Ovary (tissue), 9 donors: ENCODE results near the gene SLC29A4. TPM values are rescaled to one million over a fixed set of nuclear protein-coding genes. Genes with fewer than 3 reads are reported as not detected.

Experiments used
- DNase-seq, 5 donors: peaks; one replicate each; pipeline ENCODE4 v3.0.0-alpha.2; 2019 to 2020
- H3K27ac ChIP-seq, 2 donors: fragments of 200-600 bp; one replicate each; pipeline versions ENCODE4 v1.5.1 to v1.8.0; 2019 to 2022
- H3K27me3 ChIP-seq: fragments of 200-600 bp; one replicate; pipeline ENCODE4 v1.8.0; 2022
- H3K36me3 ChIP-seq: fragments of 200-600 bp; sonication (generic); one replicate; pipeline ENCODE4 v1.5.1; 2019
- H3K4me1 ChIP-seq: one replicate; pipeline ENCODE4 v1.8.1; 2013; ENCODE audit warnings: mild to moderate bottlenecking, moderate library complexity; ENCODE audit not compliant: insufficient read depth
- H3K4me3 ChIP-seq: fragments of 200-600 bp; sonication (generic); one replicate; pipeline ENCODE4 v1.5.1; 2017
- H3K9me3 ChIP-seq, 2 donors: fragments of 200-600 bp in 1 of 2; sonication (generic) in 1 of 2; one replicate each; pipeline versions ENCODE4 v1.5.1 to v1.8.1; 2013 to 2019; ENCODE audit warnings: mild to moderate bottlenecking in 1 of 2, moderate library complexity in 1 of 2
- EP300 ChIP-seq: sonication (generic); formaldehyde crosslinking; IDR thresholded peaks from one replicate; pipeline ENCODE4 v1.6.1; 2017; ENCODE audit warnings: antibody characterized with exemption
- POLR2A ChIP-seq: fragments of 450-650 bp; IDR thresholded peaks from one replicate; pipeline ENCODE4 v1.6.1; 2017; ENCODE audit warnings: antibody characterized with exemption, mild to moderate bottlenecking, moderate library complexity
- WGBS, 3 donors: extraction: QIAGEN DNeasy Blood & Tissue Kit in 1 of 3; methylation state at CpG; one replicate each; pipeline versions ENCODE4 v1.1.5 to v1.1.7; 2013 to 2017; 5-methylcytosine and 5-hydroxymethylcytosine counted together
- intact Hi-C, 4 donors: fragments of 100-400 bp; cut with DNase I; formaldehyde crosslinking; loops; one replicate each; pipeline versions ENCODE4 v1.11.0 to v1.15.1; 2022 to 2023
- polyA plus RNA-seq, 2 donors: library from polyadenylated mRNA; stranded (reverse); fragments of 200-250 nt in 1 of 2; fragments of 350-450 nt in 1 of 2; fragmentation: Illumina TruSeq in 1 of 2; extraction: RNeasy Lipid Tissue Mini Kit (QIAGEN cat#74804) in 1 of 2; gene quantifications; one replicate each; pipeline ENCODE4 v1.2.3, GENCODE V29; 2013 to 2014
- total RNA-seq, 7 donors: library from RNA; depleted of rRNA in 2 of 7; stranded (reverse); fragments of >200 nt in 2 of 7; fragmentation: NEBNext Ultra II Directional in 3 of 7; extraction: Animal tissue kit (Norgen Biotek cat#: 25700) in 3 of 7; gene quantifications; one replicate each; pipeline versions ENCODE4 v1.1.0 to v1.2.4, GENCODE V29; 2016 to 2023
- TF ChIP-seq, protein P1 (sequence below), 3 donors: fragments of 450-650 bp in 2 of 3; fragments of 200-600 bp in 1 of 3; IDR thresholded peaks; one replicate each; pipeline versions ENCODE4 v1.5.1 to v1.8.0; 2016 to 2022; ENCODE audit warnings: antibody characterized with exemption in 3 of 3, mild to moderate bottlenecking in 1 of 3
- donor health status: DM: no; HTN: no; CAD: no; lungs with moderate emphysema.
- donor health status: DM: no; HTN: no; CAD: no.
- donor health status: Bipolar disorder and iron deficiency.
- donor health status: DM: yes; HTN: yes; CAD: no.
- donor health status: DM: no; HTN: no; CAD: no.
- donor health status: DM: yes; HTN: yes; CAD: no.

Gene SLC29A4
- total and polyA plus RNA-seq, 9 donors, result 1.1 to 9.9 (median 2.2) TPM

- no peaks in the 10 kb centered on the region for H3K36me3 ChIP-seq
- TF ChIP-seq, protein P1, sequence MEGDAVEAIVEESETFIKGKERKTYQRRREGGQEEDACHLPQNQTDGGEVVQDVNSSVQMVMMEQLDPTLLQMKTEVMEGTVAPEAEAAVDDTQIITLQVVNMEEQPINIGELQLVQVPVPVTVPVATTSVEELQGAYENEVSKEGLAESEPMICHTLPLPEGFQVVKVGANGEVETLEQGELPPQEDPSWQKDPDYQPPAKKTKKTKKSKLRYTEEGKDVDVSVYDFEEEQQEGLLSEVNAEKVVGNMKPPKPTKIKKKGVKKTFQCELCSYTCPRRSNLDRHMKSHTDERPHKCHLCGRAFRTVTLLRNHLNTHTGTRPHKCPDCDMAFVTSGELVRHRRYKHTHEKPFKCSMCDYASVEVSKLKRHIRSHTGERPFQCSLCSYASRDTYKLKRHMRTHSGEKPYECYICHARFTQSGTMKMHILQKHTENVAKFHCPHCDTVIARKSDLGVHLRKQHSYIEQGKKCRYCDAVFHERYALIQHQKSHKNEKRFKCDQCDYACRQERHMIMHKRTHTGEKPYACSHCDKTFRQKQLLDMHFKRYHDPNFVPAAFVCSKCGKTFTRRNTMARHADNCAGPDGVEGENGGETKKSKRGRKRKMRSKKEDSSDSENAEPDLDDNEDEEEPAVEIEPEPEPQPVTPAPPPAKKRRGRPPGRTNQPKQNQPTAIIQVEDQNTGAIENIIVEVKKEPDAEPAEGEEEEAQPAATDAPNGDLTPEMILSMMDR (IDR thresholded peaks at IDR 0.05), result no peak
- TF ChIP-seq POLR2A (no peak), EP300 (no peak)
Measured at GRCh38 chr7:5337047-5337446, 54.3 kb downstream of the SLC29A4 start.

GRCh38 chr7:5339955-5340354, 57.2 kb downstream of the SLC29A4 start:
- intact Hi-C loops, result no loop called here
- peaks cover 0 to 16% of the 10 kb centered on the region in 2 donors for H3K9me3 ChIP-seq
- H3K4me3 ChIP-seq, result no peak overlapping the region
- H3K27me3 ChIP-seq, result no peaks in the 10 kb centered on the region
- TF ChIP-seq EP300, result no peak
- TF ChIP-seq POLR2A, result no peak
- TF ChIP-seq, protein P1 (IDR thresholded peaks at IDR 0.05), result no peak
- DNase-seq, result no peak
- no peaks in the 10 kb centered on the region for H3K4me1 ChIP-seq
- H3K27ac ChIP-seq, result no peak overlapping the region
- WGBS, 3 donors, result 87 to 92% (median 87%) methylated on average over 2 of the region's 2 CpGs
- no peaks in the 10 kb centered on the region for H3K36me3 ChIP-seq

More at GRCh38 chr7:5337047-5337446, 54.3 kb downstream of the SLC29A4 start:
- H3K4me1 ChIP-seq, result no peaks in the 10 kb centered on the region
- H3K4me3 ChIP-seq, result no peak overlapping the region
- 83 to 90% (median 85%) methylated on average over 11 of the region's 11 CpGs for WGBS, 3 donors
- intact Hi-C loops, result no loop called here
- no peak overlapping the region for H3K27ac ChIP-seq
- no peak for DNase-seq
- peaks cover 0 to 12% of the 10 kb centered on the region in 2 donors for H3K9me3 ChIP-seq
- H3K27me3 ChIP-seq, result no peaks in the 10 kb centered on the region

DNA sequence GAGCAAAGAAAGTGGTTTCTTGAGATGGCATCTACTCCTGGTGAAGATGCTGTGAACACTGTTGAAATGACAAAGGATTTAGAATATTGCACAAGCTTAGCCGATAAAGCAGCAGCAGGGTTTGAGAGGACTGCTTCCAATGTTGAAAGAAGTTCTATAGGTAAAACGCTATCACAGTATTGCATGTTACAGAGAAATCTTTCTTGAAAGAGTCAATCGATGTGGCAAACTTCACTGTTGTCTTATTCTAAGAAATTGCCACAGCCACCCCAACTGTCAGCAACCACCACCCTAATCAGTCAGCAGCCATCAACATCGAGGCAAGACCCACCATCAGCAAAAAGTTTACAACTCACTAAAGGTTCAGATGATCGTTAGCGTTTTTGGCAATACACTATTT, 59.9 kb downstream of the SLC29A4 start:
- 96 to 99% (median 97%) methylated on average over 6 of the region's 6 CpGs for WGBS, 3 donors
- H3K27me3 ChIP-seq, result no peaks in the 10 kb centered on the region
- peaks cover 0 to 6% of the 10 kb centered on the region in 2 donors for H3K9me3 ChIP-seq
- intact Hi-C loops, result no loop called here
- no peak for TF ChIP-seq POLR2A
- TF ChIP-seq EP300, result no peak
- TF ChIP-seq, protein P1 (IDR thresholded peaks at IDR 0.05), result no peak
- H3K36me3 ChIP-seq, result no peaks in the 10 kb centered on the region
- H3K27ac ChIP-seq, result no peak overlapping the region
- DNase-seq, result no peak
- no peak overlapping the region for H3K4me3 ChIP-seq
- H3K4me1 ChIP-seq, result no peaks in the 10 kb centered on the region

GRCh38 chr7:5343884-5344283, 61.1 kb downstream of the SLC29A4 start:
- no peak for TF ChIP-seq POLR2A
- TF ChIP-seq EP300, result no peak
- TF ChIP-seq, protein P1 (IDR thresholded peaks at IDR 0.05), result no peak
- Histone ChIP-seq H3K27me3 (no peaks in the 10 kb centered on the region), H3K36me3 (no peaks in the 10 kb centered on the region), H3K27ac (no peak overlapping the region), H3K4me1 (no peaks in the 10 kb centered on the region), H3K4me3 (no peak overlapping the region), H3K9me3 (peaks cover 0 to 6% of the 10 kb centered on the region in 2 donors)
- 86 to 93% (median 89%) methylated on average over 2 of the region's 2 CpGs for WGBS, 3 donors
- DNase-seq, result no peak
- intact Hi-C loops, result no loop called here
